H1 (cell line): Measurements from ENCODE around the gene NOBOX. TPM values are rescaled to one million over a fixed set of nuclear protein-coding genes. Genes with fewer than 3 reads are reported as not detected.

ENCODE experiments used
- BCL11A ChIP-seq, 2 experiments: IDR thresholded peaks; one replicate each; pipeline ENCODE4 v1.6.1; 2011; ENCODE audit warnings: low read depth in 2 of 2, low read length in 2 of 2, mild to moderate bottlenecking in 2 of 2
- CEBPB ChIP-seq: IDR thresholded peaks from 2 replicates; pipeline ENCODE4 v1.6.1; 2012; ENCODE audit warnings: low read depth, low read length
- KDM5A ChIP-seq: fragments of 200-600 bp; IDR thresholded peaks from 2 replicates; pipeline ENCODE4 v1.7.1; 2012; ENCODE audit warnings: mild to moderate bottlenecking, low read length, inconsistent platforms, mixed read lengths
- MAFK ChIP-seq: IDR thresholded peaks from 2 replicates; pipeline ENCODE4 v1.6.1; 2012; ENCODE audit warnings: low read depth, mild to moderate bottlenecking, improper control_type of control experiment, low read length
- SIN3A ChIP-seq, 2 experiments: IDR thresholded peaks in 1 of 2; conservative IDR thresholded peaks in 1 of 2; 2 replicates each; pipeline ENCODE4 v1.6.1; 2011 to 2012; ENCODE audit warnings: low read length in 2 of 2, improper control_type of control experiment in 1 of 2, low read depth in 1 of 2, mild to moderate bottlenecking in 1 of 2
- TCF12 ChIP-seq: IDR thresholded peaks from 2 replicates; pipeline ENCODE4 v1.6.1; 2011; ENCODE audit warnings: low read depth, mild to moderate bottlenecking, low read length
- polyA plus RNA-seq, 7 experiments: library from polyadenylated mRNA; depleted of rRNA in 3 of 7; stranded (reverse) in 5 of 7; unstranded in 2 of 7; fragments of >200 nt in 5 of 7; fragments of 200-250 nt in 2 of 7; gene quantifications; 1 replicate in 5 of 7; 2 replicates in 1 of 7; 4 replicates in 1 of 7; pipeline versions ENCODE4 v1.2.1 to v1.2.3, GENCODE V29; 2011 to 2013; ENCODE audit warnings: missing spikeins in 2 of 7, mixed read lengths in 2 of 7
- total RNA-seq: library from RNA; stranded (reverse); fragmentation: NEBNext Ultra II Directional; extraction: Animal tissue kit (Norgen Biotek cat#: 25700); gene quantifications from 2 replicates; pipeline ENCODE4 v1.2.1, GENCODE V29; 2021
- TF ChIP-seq, protein P1 (sequence below): fragments of 300-600 bp; sonication (generic); IDR thresholded peaks from 2 replicates; pipeline ENCODE4 v1.7.1; 2012; ENCODE audit warnings: low read length, moderate library complexity, mild to moderate bottlenecking, inconsistent platforms; ENCODE audit not compliant: insufficient replicate concordance

The NOBOX gene
- total and polyA plus RNA-seq, 2 of the 8 experiments (the other 6 are each of a cell fraction or from before 2014, with no cell fraction given): not detected

DNA sequence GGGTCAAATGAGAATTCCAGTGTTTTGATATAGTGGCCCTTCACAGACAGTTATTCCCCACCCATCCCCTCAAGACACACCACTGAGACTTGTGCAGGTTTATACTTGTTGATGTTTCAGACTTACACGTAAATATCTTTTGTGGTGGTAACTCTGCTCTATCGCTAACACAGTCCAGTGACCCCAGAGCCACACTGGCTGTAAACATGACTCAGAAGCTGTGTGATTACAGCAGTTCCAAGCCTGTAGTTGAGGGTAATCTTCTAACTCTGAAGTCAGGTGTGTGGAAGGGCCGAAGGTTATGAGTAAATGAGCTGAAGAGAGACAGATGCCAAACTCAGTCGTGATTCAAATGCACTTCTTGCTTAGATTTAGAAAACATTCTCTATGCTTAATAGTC lies 19.4 kb downstream of the NOBOX start (continued):
- TF ChIP-seq, protein P1, sequence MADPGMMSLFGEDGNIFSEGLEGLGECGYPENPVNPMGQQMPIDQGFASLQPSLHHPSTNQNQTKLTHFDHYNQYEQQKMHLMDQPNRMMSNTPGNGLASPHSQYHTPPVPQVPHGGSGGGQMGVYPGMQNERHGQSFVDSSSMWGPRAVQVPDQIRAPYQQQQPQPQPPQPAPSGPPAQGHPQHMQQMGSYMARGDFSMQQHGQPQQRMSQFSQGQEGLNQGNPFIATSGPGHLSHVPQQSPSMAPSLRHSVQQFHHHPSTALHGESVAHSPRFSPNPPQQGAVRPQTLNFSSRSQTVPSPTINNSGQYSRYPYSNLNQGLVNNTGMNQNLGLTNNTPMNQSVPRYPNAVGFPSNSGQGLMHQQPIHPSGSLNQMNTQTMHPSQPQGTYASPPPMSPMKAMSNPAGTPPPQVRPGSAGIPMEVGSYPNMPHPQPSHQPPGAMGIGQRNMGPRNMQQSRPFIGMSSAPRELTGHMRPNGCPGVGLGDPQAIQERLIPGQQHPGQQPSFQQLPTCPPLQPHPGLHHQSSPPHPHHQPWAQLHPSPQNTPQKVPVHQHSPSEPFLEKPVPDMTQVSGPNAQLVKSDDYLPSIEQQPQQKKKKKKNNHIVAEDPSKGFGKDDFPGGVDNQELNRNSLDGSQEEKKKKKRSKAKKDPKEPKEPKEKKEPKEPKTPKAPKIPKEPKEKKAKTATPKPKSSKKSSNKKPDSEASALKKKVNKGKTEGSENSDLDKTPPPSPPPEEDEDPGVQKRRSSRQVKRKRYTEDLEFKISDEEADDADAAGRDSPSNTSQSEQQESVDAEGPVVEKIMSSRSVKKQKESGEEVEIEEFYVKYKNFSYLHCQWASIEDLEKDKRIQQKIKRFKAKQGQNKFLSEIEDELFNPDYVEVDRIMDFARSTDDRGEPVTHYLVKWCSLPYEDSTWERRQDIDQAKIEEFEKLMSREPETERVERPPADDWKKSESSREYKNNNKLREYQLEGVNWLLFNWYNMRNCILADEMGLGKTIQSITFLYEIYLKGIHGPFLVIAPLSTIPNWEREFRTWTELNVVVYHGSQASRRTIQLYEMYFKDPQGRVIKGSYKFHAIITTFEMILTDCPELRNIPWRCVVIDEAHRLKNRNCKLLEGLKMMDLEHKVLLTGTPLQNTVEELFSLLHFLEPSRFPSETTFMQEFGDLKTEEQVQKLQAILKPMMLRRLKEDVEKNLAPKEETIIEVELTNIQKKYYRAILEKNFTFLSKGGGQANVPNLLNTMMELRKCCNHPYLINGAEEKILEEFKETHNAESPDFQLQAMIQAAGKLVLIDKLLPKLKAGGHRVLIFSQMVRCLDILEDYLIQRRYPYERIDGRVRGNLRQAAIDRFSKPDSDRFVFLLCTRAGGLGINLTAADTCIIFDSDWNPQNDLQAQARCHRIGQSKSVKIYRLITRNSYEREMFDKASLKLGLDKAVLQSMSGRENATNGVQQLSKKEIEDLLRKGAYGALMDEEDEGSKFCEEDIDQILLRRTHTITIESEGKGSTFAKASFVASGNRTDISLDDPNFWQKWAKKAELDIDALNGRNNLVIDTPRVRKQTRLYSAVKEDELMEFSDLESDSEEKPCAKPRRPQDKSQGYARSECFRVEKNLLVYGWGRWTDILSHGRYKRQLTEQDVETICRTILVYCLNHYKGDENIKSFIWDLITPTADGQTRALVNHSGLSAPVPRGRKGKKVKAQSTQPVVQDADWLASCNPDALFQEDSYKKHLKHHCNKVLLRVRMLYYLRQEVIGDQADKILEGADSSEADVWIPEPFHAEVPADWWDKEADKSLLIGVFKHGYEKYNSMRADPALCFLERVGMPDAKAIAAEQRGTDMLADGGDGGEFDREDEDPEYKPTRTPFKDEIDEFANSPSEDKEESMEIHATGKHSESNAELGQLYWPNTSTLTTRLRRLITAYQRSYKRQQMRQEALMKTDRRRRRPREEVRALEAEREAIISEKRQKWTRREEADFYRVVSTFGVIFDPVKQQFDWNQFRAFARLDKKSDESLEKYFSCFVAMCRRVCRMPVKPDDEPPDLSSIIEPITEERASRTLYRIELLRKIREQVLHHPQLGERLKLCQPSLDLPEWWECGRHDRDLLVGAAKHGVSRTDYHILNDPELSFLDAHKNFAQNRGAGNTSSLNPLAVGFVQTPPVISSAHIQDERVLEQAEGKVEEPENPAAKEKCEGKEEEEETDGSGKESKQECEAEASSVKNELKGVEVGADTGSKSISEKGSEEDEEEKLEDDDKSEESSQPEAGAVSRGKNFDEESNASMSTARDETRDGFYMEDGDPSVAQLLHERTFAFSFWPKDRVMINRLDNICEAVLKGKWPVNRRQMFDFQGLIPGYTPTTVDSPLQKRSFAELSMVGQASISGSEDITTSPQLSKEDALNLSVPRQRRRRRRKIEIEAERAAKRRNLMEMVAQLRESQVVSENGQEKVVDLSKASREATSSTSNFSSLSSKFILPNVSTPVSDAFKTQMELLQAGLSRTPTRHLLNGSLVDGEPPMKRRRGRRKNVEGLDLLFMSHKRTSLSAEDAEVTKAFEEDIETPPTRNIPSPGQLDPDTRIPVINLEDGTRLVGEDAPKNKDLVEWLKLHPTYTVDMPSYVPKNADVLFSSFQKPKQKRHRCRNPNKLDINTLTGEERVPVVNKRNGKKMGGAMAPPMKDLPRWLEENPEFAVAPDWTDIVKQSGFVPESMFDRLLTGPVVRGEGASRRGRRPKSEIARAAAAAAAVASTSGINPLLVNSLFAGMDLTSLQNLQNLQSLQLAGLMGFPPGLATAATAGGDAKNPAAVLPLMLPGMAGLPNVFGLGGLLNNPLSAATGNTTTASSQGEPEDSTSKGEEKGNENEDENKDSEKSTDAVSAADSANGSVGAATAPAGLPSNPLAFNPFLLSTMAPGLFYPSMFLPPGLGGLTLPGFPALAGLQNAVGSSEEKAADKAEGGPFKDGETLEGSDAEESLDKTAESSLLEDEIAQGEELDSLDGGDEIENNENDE: no peak
- no peak for TF ChIP-seq TCF12
- no peak for TF ChIP-seq BCL11A (IDR thresholded peaks at IDR 0.05; ENCODE audit: low read depth in 2 of 2, low read length in 2 of 2)
- no peak for TF ChIP-seq CEBPB
- no peak for TF ChIP-seq SIN3A (conservative IDR thresholded peaks at IDR 0.05 in 1 of 2, IDR thresholded peaks at IDR 0.05 in 1 of 2; ENCODE audit: low read depth in 1 of 2, low read length in 2 of 2)
- no peak for TF ChIP-seq KDM5A
- TF ChIP-seq MAFK: no peak
- TF ChIP-seq, all 59 proteins: peak for 0
